ENCODE results near the gene ZCCHC17.

ZCCHC17 gene

GRCh38 chr1:31361607-31362006 is 64.8 kb downstream of the ZCCHC17 start:
- DNase-seq: no peak
- in situ Hi-C loops (cut with HindIII; ENCODE audit: low pct_ligation_motif_present, low pct_unique_long_range_greater_than_20kb, low sequenced_read_pairs): no loop called here

- DNase-seq: no peak
- in situ Hi-C loops (cut with HindIII; ENCODE audit: low pct_ligation_motif_present, low pct_unique_long_range_greater_than_20kb, low sequenced_read_pairs): no loop called here
These were observed 65.2 kb downstream of the ZCCHC17 start for GRCh38 chr1:31362032-31362431.

GRCh38 chr1:31364561-31365250 is 67.9 kb downstream of the ZCCHC17 start:
- in situ Hi-C loops (cut with HindIII; ENCODE audit: low pct_ligation_motif_present, low pct_unique_long_range_greater_than_20kb, low sequenced_read_pairs): no loop called here
- DNase-seq: peak; percentile 76

GRCh38 chr1:31366796-31367195 is 70.0 kb downstream of the ZCCHC17 start:
- in situ Hi-C loops (cut with HindIII; ENCODE audit: low pct_ligation_motif_present, low pct_unique_long_range_greater_than_20kb, low sequenced_read_pairs): no loop called here
- DNase-seq: no peak

- no peak for DNase-seq
- in situ Hi-C loops (cut with HindIII; ENCODE audit: low pct_ligation_motif_present, low pct_unique_long_range_greater_than_20kb, low sequenced_read_pairs): no loop called here
These were observed 71.8 kb downstream of the ZCCHC17 start for GRCh38 chr1:31368611-31369107.

GRCh38 chr1:31370021-31370420 is 73.2 kb downstream of the ZCCHC17 start:
- DNase-seq: no peak
- in situ Hi-C loops (cut with HindIII; ENCODE audit: low pct_ligation_motif_present, low pct_unique_long_range_greater_than_20kb, low sequenced_read_pairs): no loop called here

- in situ Hi-C loops (cut with HindIII; ENCODE audit: low pct_ligation_motif_present, low pct_unique_long_range_greater_than_20kb, low sequenced_read_pairs): no loop called here
- no peak for DNase-seq
These were observed 73.7 kb downstream of the ZCCHC17 start for GRCh38 chr1:31370565-31370964.

GRCh38 chr1:31371121-31371959 is 74.5 kb downstream of the ZCCHC17 start:
- in situ Hi-C loops (cut with HindIII; ENCODE audit: low pct_ligation_motif_present, low pct_unique_long_range_greater_than_20kb, low sequenced_read_pairs): no loop called here
- peak; percentile 62 for DNase-seq

- in situ Hi-C loops (cut with HindIII; ENCODE audit: low pct_ligation_motif_present, low pct_unique_long_range_greater_than_20kb, low sequenced_read_pairs): no loop called here
- peak; percentile 10 for DNase-seq
These were observed 75.2 kb downstream of the ZCCHC17 start for GRCh38 chr1:31372051-31372450.

- no peak for DNase-seq
These were observed 75.9 kb downstream of the ZCCHC17 start for GRCh38 chr1:31372751-31373055.

GRCh38 chr1:31373056-31373896 is 76.4 kb downstream of the ZCCHC17 start, which contains the start of gene FABP3:
TSS of gene FABP3 (minus strand) at chr1:31373076. CDS start at chr1:31373014, 62 bp downstream.
- DNase-seq: peak; percentile 71
- in situ Hi-C loops (cut with HindIII; ENCODE audit: low pct_ligation_motif_present, low pct_unique_long_range_greater_than_20kb, low sequenced_read_pairs): no loop called here

More at GRCh38 chr1:31372751-31373055, 75.9 kb downstream of the ZCCHC17 start:
- in situ Hi-C loops (cut with HindIII; ENCODE audit: low pct_ligation_motif_present, low pct_unique_long_range_greater_than_20kb, low sequenced_read_pairs): no loop called here

- DNase-seq: no peak
- in situ Hi-C loops (cut with HindIII; ENCODE audit: low pct_ligation_motif_present, low pct_unique_long_range_greater_than_20kb, low sequenced_read_pairs): no loop called here
These were observed 77.2 kb downstream of the ZCCHC17 start for GRCh38 chr1:31373897-31374486.

- DNase-seq: peak; percentile 27
- in situ Hi-C loops (cut with HindIII; ENCODE audit: low pct_ligation_motif_present, low pct_unique_long_range_greater_than_20kb, low sequenced_read_pairs): no loop called here
These were observed 77.8 kb downstream of the ZCCHC17 start for GRCh38 chr1:31374511-31375196.

GRCh38 chr1:31376375-31377134 is 79.7 kb downstream of the ZCCHC17 start:
- peak; percentile 79 for DNase-seq
- in situ Hi-C loops (cut with HindIII; ENCODE audit: low pct_ligation_motif_present, low pct_unique_long_range_greater_than_20kb, low sequenced_read_pairs): no loop called here

- in situ Hi-C loops (cut with HindIII; ENCODE audit: low pct_ligation_motif_present, low pct_unique_long_range_greater_than_20kb, low sequenced_read_pairs): no loop called here
- peak; percentile 32 for DNase-seq
These were observed 80.6 kb downstream of the ZCCHC17 start for GRCh38 chr1:31377364-31377863.

- in situ Hi-C loops (cut with HindIII; ENCODE audit: low pct_ligation_motif_present, low pct_unique_long_range_greater_than_20kb, low sequenced_read_pairs): no loop called here
- DNase-seq: no peak
These were observed 81.2 kb downstream of the ZCCHC17 start for GRCh38 chr1:31378001-31378400.

- no peak for DNase-seq
- in situ Hi-C loops (cut with HindIII; ENCODE audit: low pct_ligation_motif_present, low pct_unique_long_range_greater_than_20kb, low sequenced_read_pairs): no loop called here
These were observed 83.3 kb downstream of the ZCCHC17 start for GRCh38 chr1:31380181-31380580.

All from ACHN (cell line).